ENCODE results near the gene GUCY1A1. TPM values are rescaled to one million over a fixed set of nuclear protein-coding genes. Genes with fewer than 3 reads are reported as not detected.

GUCY1A1 gene
- total and polyA plus RNA-seq, 9 donors, result 10.2 to 18.3 (median 13.7) TPM

DNA sequence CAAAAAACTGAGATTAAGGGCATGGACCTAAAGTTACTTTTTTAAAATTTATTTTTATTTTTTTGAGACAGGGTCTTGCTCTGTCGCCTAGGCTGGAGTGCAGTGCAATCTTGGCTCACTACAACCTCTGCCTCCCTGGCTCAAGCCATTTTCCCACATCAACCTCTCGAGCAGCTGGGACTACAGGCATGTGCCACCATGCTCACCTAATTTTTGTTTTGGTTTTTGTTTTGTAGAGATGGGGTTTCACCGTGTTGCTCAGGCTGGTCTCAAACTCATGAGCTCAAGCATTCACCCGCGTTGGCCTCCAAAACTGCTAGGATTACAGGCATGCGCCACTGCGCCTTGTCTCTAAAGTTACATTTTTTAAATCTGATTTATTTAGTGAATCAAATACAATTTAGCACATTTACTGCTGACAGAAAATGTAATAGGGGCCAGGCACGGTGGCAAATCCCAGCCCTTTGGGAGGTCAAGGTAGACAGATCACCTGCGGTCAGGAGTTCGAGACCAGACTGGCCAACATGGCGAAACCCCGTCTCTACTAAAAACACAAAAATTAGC lies 38.3 kb downstream of the GUCY1A1 start:
- H3K36me3 ChIP-seq (ENCODE audit: control insufficient read depth, insufficient read depth, low read length), result no peaks in the 10 kb centered on the region
- no peak for DNase-seq
- no peak overlapping the region for H3K4me3 ChIP-seq (ENCODE audit: low read length)
- H3K27me3 ChIP-seq (ENCODE audit: control insufficient read depth, insufficient read depth, low read length), result no peaks in the 10 kb centered on the region
- no peaks in the 10 kb centered on the region for H3K9me3 ChIP-seq (replicated peaks; ENCODE audit: control insufficient read depth, low read depth, low read length)
- 81% methylated on average over 3 of the region's 12 CpGs for WGBS (ENCODE audit: insufficient coverage)
- H3K4me1 ChIP-seq (ENCODE audit: control insufficient read depth, insufficient read depth, low read length), result no peaks in the 10 kb centered on the region
- H3K27ac ChIP-seq (ENCODE audit: low read length), result no peak overlapping the region

DNA sequence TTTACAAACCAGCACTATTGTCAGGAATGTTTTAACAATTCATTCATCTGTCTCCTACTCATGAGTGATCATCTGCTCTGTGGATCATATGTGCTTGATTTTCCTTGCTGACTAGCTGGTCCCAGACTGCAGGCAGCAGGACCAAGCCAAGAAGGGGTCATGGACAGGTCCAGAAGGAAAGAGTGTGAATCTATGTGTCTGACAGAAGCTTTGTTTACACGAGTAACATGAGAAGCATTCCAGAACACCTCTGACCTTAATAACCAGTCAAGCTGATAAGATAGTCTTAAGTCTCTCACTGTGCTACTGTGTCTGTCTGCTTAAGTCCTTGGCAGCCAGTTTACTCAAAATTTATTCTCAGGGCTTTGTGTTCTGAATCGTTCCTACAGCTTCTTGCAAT lies 39.0 kb downstream of the GUCY1A1 start:
- peak; percentile 33 for DNase-seq
- WGBS (ENCODE audit: insufficient coverage), result 0% methylated on average over 1 of the region's 2 CpGs
- H3K27ac ChIP-seq (ENCODE audit: low read length), result no peak overlapping the region

DNA sequence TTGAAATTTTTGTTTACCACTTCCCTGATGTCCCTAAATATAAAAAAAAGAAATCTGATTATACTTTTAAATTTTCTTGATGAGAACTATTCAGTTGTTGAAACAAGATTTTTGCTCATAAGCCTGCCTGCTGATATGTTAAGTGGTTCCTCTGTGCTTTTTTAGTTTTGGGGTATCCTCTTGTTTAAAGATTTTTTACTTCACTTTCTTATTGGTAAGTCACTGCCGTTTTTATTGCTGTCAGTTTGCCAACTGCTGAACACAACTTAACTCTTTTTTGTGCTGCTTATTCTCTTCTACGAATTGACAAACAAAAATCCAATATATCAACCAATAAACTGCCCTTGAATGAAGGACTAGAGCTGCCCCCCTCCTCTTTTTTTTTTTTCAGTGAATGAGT lies 39.5 kb downstream of the GUCY1A1 start:
- Histone ChIP-seq H3K9me3 (replicated peaks; ENCODE audit: control insufficient read depth, low read depth, low read length) (no peaks in the 10 kb centered on the region), H3K4me1 (ENCODE audit: control insufficient read depth, insufficient read depth, low read length) (no peaks in the 10 kb centered on the region), H3K27me3 (ENCODE audit: control insufficient read depth, insufficient read depth, low read length) (no peaks in the 10 kb centered on the region), H3K36me3 (ENCODE audit: control insufficient read depth, insufficient read depth, low read length) (no peaks in the 10 kb centered on the region), H3K4me3 (ENCODE audit: low read length) (no peak overlapping the region), H3K27ac (ENCODE audit: low read length) (no peak overlapping the region)
- WGBS (ENCODE audit: insufficient coverage), result no CpG with 5 or more reads among the region's 2 CpGs
- no peak for DNase-seq

More for the DNA sequence above, 39.0 kb downstream of the GUCY1A1 start:
- Histone ChIP-seq H3K9me3 (replicated peaks; ENCODE audit: control insufficient read depth, low read depth, low read length) (no peaks in the 10 kb centered on the region), H3K4me1 (ENCODE audit: control insufficient read depth, insufficient read depth, low read length) (no peaks in the 10 kb centered on the region), H3K4me3 (ENCODE audit: low read length) (no peak overlapping the region), H3K27me3 (ENCODE audit: control insufficient read depth, insufficient read depth, low read length) (no peaks in the 10 kb centered on the region), H3K36me3 (ENCODE audit: control insufficient read depth, insufficient read depth, low read length) (no peaks in the 10 kb centered on the region)

DNA sequence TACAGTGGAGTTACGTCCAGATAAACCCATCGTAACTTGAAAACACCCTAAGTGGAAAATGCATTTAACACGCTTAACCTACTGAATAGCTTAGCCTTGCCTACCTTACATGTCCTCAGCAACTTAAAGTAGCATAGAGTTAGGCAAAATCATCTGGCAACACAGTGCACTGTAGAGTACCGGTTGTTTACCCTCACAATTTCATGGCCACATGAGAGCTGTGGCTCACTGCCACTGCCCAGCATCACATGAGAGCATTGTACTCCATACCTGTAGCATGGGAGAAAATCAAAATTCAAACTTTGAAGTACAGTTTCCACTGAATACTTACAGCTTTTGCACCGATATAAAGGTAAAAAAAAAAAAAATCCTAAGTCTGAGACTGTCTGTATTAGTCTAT lies 40.6 kb downstream of the GUCY1A1 start:
- Histone ChIP-seq H3K27me3 (ENCODE audit: control insufficient read depth, insufficient read depth, low read length) (no peaks in the 10 kb centered on the region), H3K4me1 (ENCODE audit: control insufficient read depth, insufficient read depth, low read length) (no peaks in the 10 kb centered on the region), H3K27ac (ENCODE audit: low read length) (no peak overlapping the region), H3K9me3 (replicated peaks; ENCODE audit: control insufficient read depth, low read depth, low read length) (no peaks in the 10 kb centered on the region), H3K36me3 (ENCODE audit: control insufficient read depth, insufficient read depth, low read length) (no peaks in the 10 kb centered on the region), H3K4me3 (ENCODE audit: low read length) (no peak overlapping the region)
- WGBS (ENCODE audit: insufficient coverage), result 89% methylated on average over 4 of the region's 5 CpGs
- no peak for DNase-seq

DNA sequence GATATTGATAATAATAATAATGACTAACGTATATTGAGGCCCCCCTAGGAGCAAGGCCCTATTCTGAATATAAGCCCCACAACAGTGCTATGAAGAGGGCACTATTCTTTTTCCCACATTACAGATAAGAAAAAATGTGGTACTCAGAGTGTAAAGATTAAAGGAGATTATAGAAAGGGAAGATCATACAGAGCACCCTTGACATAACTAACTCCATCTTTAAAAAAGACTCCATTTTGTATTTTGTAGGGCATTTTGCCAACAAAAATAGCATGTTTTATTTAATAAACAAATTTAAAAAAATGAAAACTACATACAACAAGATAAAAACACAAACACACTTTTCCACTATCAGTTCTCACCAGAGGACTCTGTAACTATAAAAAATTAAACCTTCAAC lies 42.1 kb downstream of the GUCY1A1 start:
- no peaks in the 10 kb centered on the region for H3K36me3 ChIP-seq (ENCODE audit: control insufficient read depth, insufficient read depth, low read length)
- WGBS (ENCODE audit: insufficient coverage), result no CpG with 5 or more reads among the region's 1 CpG
- no peaks in the 10 kb centered on the region for H3K27me3 ChIP-seq (ENCODE audit: control insufficient read depth, insufficient read depth, low read length)
- H3K9me3 ChIP-seq (replicated peaks; ENCODE audit: control insufficient read depth, low read depth, low read length), result no peaks in the 10 kb centered on the region
- H3K4me1 ChIP-seq (ENCODE audit: control insufficient read depth, insufficient read depth, low read length), result no peaks in the 10 kb centered on the region
- no peak overlapping the region for H3K27ac ChIP-seq (ENCODE audit: low read length)
- H3K4me3 ChIP-seq (ENCODE audit: low read length), result no peak overlapping the region
- no peak for DNase-seq

DNA sequence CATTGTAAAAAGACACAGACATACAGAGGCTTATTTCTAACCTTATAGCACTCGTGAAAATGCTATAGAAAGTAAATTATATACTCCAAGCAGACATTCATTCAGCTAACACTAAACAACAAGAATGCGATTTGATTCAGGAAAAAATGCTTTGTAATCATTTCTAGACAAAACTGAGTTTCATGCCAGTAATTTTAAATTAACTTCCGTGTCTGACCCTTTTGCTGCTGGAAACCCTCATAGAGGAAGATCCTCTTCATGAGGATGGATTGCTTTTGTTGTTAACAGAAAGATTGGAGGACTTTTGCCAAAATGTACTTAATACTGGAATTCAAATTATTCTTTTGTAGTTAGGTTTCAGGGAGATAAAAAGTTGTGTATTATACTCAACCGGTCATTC lies 43.3 kb downstream of the GUCY1A1 start:
- H3K36me3 ChIP-seq (ENCODE audit: control insufficient read depth, insufficient read depth, low read length), result no peaks in the 10 kb centered on the region
- H3K4me3 ChIP-seq (ENCODE audit: low read length), result no peak overlapping the region
- no peak overlapping the region for H3K27ac ChIP-seq (ENCODE audit: low read length)
- no peaks in the 10 kb centered on the region for H3K27me3 ChIP-seq (ENCODE audit: control insufficient read depth, insufficient read depth, low read length)
- DNase-seq, result no peak
- WGBS (ENCODE audit: insufficient coverage), result no CpG with 5 or more reads among the region's 4 CpGs
- no peaks in the 10 kb centered on the region for H3K9me3 ChIP-seq (replicated peaks; ENCODE audit: control insufficient read depth, low read depth, low read length)
- no peaks in the 10 kb centered on the region for H3K4me1 ChIP-seq (ENCODE audit: control insufficient read depth, insufficient read depth, low read length)

DNA sequence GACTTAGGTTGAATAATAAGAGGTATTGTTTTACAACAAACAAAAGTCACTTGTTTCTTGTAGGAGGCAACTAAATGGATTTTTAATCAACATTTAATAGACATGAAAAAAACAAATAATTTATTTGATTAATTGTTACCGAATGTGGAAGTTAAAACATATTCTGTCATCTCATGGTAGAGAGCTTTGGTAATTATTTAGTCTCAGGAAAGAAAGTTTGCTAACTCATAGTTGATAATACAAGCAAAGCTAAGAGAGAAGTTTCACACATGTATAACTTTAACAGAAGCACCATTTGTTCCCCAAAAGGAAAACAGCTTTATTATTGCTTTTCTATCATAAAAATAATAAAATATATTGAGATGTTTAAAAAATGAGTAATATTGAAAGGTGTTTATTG lies 44.9 kb downstream of the GUCY1A1 start:
- WGBS (ENCODE audit: insufficient coverage), result no CpG with 5 or more reads among the region's 1 CpG
- H3K4me1 ChIP-seq (ENCODE audit: control insufficient read depth, insufficient read depth, low read length), result no peaks in the 10 kb centered on the region
- H3K27me3 ChIP-seq (ENCODE audit: control insufficient read depth, insufficient read depth, low read length), result no peaks in the 10 kb centered on the region
- H3K4me3 ChIP-seq (ENCODE audit: low read length), result no peak overlapping the region
- no peaks in the 10 kb centered on the region for H3K36me3 ChIP-seq (ENCODE audit: control insufficient read depth, insufficient read depth, low read length)
- no peak overlapping the region for H3K27ac ChIP-seq (ENCODE audit: low read length)
- DNase-seq, result no peak
- H3K9me3 ChIP-seq (replicated peaks; ENCODE audit: control insufficient read depth, low read depth, low read length), result no peaks in the 10 kb centered on the region

DNA sequence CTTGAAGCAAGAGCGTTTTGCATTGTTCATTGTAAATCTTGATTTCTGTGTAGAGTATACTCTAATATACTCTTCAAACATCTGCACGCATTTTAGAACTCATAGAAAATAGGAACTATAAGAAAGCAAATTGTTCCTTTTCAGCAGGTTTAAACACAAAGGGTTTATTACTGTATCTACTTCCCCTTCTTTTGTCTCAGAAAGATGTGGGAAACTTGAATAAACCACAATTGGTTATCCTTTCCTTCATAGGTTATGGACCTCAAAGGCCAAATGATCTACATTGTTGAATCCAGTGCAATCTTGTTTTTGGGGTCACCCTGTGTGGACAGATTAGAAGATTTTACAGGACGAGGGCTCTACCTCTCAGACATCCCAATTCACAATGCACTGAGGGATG lies 46.2 kb downstream of the GUCY1A1 start:
- WGBS (ENCODE audit: insufficient coverage), result no CpG with 5 or more reads among the region's 3 CpGs
- H3K36me3 ChIP-seq (ENCODE audit: control insufficient read depth, insufficient read depth, low read length), result no peaks in the 10 kb centered on the region

DNA sequence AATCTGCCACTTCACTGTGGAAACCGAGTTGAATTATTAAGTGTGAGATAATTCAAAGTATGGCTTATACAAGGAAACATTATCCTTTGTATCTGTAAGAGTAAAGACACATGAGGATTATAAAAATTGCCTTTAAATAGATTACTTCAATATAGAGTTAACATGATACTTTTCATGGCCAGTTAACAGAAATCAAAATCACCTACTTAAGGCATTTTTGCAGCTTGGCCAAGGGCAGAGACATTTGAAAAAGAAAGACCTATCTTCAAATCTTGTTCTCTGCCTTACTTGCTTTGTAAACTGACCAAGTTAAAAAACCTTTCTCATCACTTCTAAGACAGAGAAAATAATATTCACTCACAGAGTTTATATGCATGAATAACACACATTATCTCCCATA lies 47.3 kb downstream of the GUCY1A1 start:
- no peaks in the 10 kb centered on the region for H3K4me1 ChIP-seq (ENCODE audit: control insufficient read depth, insufficient read depth, low read length)
- no peaks in the 10 kb centered on the region for H3K36me3 ChIP-seq (ENCODE audit: control insufficient read depth, insufficient read depth, low read length)
- no peak overlapping the region for H3K4me3 ChIP-seq (ENCODE audit: low read length)
- no peak for DNase-seq
- WGBS (ENCODE audit: insufficient coverage), result no CpG with 5 or more reads among the region's 1 CpG
- H3K9me3 ChIP-seq (replicated peaks; ENCODE audit: control insufficient read depth, low read depth, low read length), result no peaks in the 10 kb centered on the region
- no peak overlapping the region for H3K27ac ChIP-seq (ENCODE audit: low read length)
- no peaks in the 10 kb centered on the region for H3K27me3 ChIP-seq (ENCODE audit: control insufficient read depth, insufficient read depth, low read length)

More for the DNA sequence above, 46.2 kb downstream of the GUCY1A1 start:
- H3K4me3 ChIP-seq (ENCODE audit: low read length), result no peak overlapping the region
- no peak for DNase-seq
- H3K27ac ChIP-seq (ENCODE audit: low read length), result no peak overlapping the region
- H3K4me1 ChIP-seq (ENCODE audit: control insufficient read depth, insufficient read depth, low read length), result no peaks in the 10 kb centered on the region
- H3K27me3 ChIP-seq (ENCODE audit: control insufficient read depth, insufficient read depth, low read length), result no peaks in the 10 kb centered on the region
- H3K9me3 ChIP-seq (replicated peaks; ENCODE audit: control insufficient read depth, low read depth, low read length), result no peaks in the 10 kb centered on the region

DNA sequence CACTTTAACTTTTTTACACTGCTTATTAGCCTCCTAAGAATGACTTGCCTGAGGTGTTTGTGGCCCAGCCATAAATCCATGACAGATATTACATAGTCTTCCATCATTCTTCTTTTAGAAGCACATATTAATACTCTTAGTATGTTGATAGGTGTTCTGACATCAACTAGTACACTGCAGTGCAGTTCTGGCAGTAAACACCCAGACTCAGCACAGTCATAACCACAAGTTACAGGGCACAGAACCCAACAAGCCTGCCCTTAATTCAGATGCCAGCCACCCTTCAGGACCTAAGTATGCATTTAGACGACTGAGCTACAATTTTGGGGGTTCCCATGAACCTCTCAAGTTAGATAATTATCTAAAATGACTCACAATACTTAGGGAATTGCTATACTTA lies 55.7 kb downstream of the GUCY1A1 start:
- no peak for DNase-seq
- Histone ChIP-seq H3K4me3 (ENCODE audit: low read length) (no peak overlapping the region), H3K27me3 (ENCODE audit: control insufficient read depth, insufficient read depth, low read length) (no peaks in the 10 kb centered on the region), H3K4me1 (ENCODE audit: control insufficient read depth, insufficient read depth, low read length) (no peaks in the 10 kb centered on the region), H3K9me3 (replicated peaks; ENCODE audit: control insufficient read depth, low read depth, low read length) (no peaks in the 10 kb centered on the region), H3K36me3 (ENCODE audit: control insufficient read depth, insufficient read depth, low read length) (no peaks in the 10 kb centered on the region), H3K27ac (ENCODE audit: low read length) (no peak overlapping the region)
- no CpG with 5 or more reads among the region's 1 CpG for WGBS (ENCODE audit: insufficient coverage)

Measured in muscle of leg (tissue), 11 donors.